ENCODE measurements around the gene ZNF25.

DNA sequence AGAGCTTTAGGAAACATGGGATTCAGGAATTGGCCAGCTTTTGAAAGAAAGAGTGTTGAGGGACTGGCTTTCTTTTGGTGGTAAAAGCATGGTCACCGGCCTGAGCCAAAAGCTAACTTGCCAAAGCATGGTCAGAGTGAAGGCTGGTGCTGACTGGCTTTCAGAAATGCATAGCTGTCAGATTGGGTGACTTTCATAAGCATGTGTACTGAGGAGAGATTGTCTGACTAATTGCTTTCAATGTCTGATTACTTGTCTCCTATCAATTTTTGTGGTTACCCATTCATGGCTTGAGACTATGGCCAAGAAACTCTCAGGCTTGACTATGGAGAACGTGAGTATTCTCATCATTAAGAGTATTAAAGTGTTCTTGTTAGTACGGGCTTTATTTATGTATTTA is 28.2 kb downstream of the ZNF25 start:
- TF ChIP-seq, protein P1, sequence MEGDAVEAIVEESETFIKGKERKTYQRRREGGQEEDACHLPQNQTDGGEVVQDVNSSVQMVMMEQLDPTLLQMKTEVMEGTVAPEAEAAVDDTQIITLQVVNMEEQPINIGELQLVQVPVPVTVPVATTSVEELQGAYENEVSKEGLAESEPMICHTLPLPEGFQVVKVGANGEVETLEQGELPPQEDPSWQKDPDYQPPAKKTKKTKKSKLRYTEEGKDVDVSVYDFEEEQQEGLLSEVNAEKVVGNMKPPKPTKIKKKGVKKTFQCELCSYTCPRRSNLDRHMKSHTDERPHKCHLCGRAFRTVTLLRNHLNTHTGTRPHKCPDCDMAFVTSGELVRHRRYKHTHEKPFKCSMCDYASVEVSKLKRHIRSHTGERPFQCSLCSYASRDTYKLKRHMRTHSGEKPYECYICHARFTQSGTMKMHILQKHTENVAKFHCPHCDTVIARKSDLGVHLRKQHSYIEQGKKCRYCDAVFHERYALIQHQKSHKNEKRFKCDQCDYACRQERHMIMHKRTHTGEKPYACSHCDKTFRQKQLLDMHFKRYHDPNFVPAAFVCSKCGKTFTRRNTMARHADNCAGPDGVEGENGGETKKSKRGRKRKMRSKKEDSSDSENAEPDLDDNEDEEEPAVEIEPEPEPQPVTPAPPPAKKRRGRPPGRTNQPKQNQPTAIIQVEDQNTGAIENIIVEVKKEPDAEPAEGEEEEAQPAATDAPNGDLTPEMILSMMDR (conservative IDR thresholded peaks at IDR 0.05 in 1 of 2, IDR thresholded peaks at IDR 0.05 in 1 of 2; ENCODE audit: extremely low read depth in 1 of 2, insufficient read depth in 1 of 2, low read depth in 1 of 2, low read length in 2 of 2) = no peak
- TF ChIP-seq EZH2 (IDR thresholded peaks at IDR 0.05; ENCODE audit: borderline replicate concordance, low read length) = no peak

All from mammary epithelial cell (primary cell).